H1 (cell line): Measurements from ENCODE around the gene CCDC15. TPM values are rescaled to one million over a fixed set of nuclear protein-coding genes. Genes with fewer than 3 reads are reported as not detected.

Source experiments
- CTCF ChIP-seq, 3 experiments: IDR thresholded peaks; 1 replicate in 2 of 3; 2 replicates in 1 of 3; pipeline versions ENCODE4 v1.5.1 to v1.6.1; 2011; ENCODE audit warnings: low read length in 3 of 3, mild to moderate bottlenecking in 3 of 3, inconsistent platforms in 2 of 3, low read depth in 1 of 3, moderate library complexity in 1 of 3; ENCODE audit not compliant: insufficient read depth in 1 of 3; ENCODE audit errors: control extremely low read depth in 1 of 3
- KDM1A ChIP-seq: fragments of 200-600, 300-600 bp; sonication (generic); IDR thresholded peaks from 2 replicates; pipeline ENCODE4 v1.7.1; 2016; ENCODE audit warnings: mild to moderate bottlenecking, low read length, borderline replicate concordance
- polyA plus RNA-seq, 7 experiments: library from polyadenylated mRNA; depleted of rRNA in 3 of 7; stranded (reverse) in 5 of 7; unstranded in 2 of 7; fragments of >200 nt in 5 of 7; fragments of 200-250 nt in 2 of 7; gene quantifications; 1 replicate in 5 of 7; 2 replicates in 1 of 7; 4 replicates in 1 of 7; pipeline versions ENCODE4 v1.2.1 to v1.2.3, GENCODE V29; 2011 to 2013; ENCODE audit warnings: missing spikeins in 2 of 7, mixed read lengths in 2 of 7
- total RNA-seq: library from RNA; stranded (reverse); fragmentation: NEBNext Ultra II Directional; extraction: Animal tissue kit (Norgen Biotek cat#: 25700); gene quantifications from 2 replicates; pipeline ENCODE4 v1.2.1, GENCODE V29; 2021

CCDC15 gene
- total and polyA plus RNA-seq, 2 of the 8 experiments (the other 6 are each of a cell fraction or from before 2014, with no cell fraction given): 1.5 to 3.1 TPM

DNA sequence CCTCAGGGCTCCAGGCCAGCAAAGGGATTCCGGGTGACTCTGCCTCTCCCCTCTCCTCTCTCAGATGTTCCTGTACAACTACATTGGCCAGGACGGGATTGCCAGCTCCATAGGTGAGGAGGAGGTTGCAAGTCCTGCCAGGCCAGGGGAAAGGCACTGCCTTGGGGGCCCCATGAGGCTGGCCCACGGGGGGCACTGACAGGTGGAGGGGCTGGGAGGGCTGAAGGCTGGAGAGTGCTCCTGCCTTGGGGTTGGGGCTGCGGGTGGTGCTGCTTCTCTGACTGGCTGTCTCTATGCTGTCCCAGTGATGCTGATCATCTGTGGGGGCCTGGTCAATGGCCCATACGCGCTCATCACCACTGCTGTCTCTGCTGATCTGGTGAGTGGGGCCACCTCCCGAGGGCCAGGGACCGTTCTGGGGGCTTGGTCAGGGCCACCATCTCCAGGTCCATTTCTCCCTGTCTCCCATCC lies 130.8 kb downstream of the CCDC15 start (continued):
- TF ChIP-seq CTCF (IDR thresholded peaks at IDR 0.05; ENCODE audit: control extremely low read depth in 1 of 3, insufficient read depth in 1 of 3, low read depth in 1 of 3, low read length in 3 of 3) (no peak), KDM1A (no peak)
